Measurements from ENCODE around the gene KRT76. TPM values are rescaled to one million over a fixed set of nuclear protein-coding genes. Genes with fewer than 3 reads are reported as not detected.

Gene KRT76
- total RNA-seq, 1 experiment from 2014 or later: not detected

- Mint-ChIP-seq H3K4me1 (ENCODE audit: low read depth, unreplicated experiment) (peaks cover 6% of the 10 kb centered on the region), H3K27me3 (ENCODE audit: insufficient read depth, unreplicated experiment) (no peaks in the 10 kb centered on the region), H3K4me3 (ENCODE audit: unreplicated experiment) (no peak overlapping the region), H3K36me3 (ENCODE audit: insufficient read depth, unreplicated experiment) (no peaks in the 10 kb centered on the region), H3K27ac (ENCODE audit: unreplicated experiment) (no peak overlapping the region), H3K9me3 (ENCODE audit: unreplicated experiment) (peaks cover 10% of the 10 kb centered on the region)
- H3K4me3 ChIP-seq (ENCODE audit: low read depth, low read length): no peak overlapping the region
- TF ChIP-seq CTCF (IDR thresholded peaks at IDR 0.05; ENCODE audit: insufficient read depth in 1 of 2, low read depth in 1 of 2, low read length in 1 of 2, severe bottlenecking in 1 of 2, unreplicated experiment in 1 of 2): no peak
- no peaks in the 10 kb centered on the region for H3K9me3 ChIP-seq
- no peaks in the 10 kb centered on the region for H3K27me3 ChIP-seq (replicated peaks; ENCODE audit: control insufficient read depth, insufficient read depth, low read length)
- BruUV-seq (replicated peaks): no TSS peak
- intact Hi-C loops (cut with micrococcal nuclease; ENCODE audit: unreplicated experiment): no loop called here
- DNase-seq: no peak
- H3K4me1 ChIP-seq: no peaks in the 10 kb centered on the region
- POLR2A ChIA-PET: no interaction called here
- CTCF ChIA-PET: interaction anchor here (1.2 kb wide), 1 partner anchor 64 kb away, joined by 3 read pairs; no protein-coding TSS in a partner anchor
- H3K36me3 ChIP-seq (ENCODE audit: control insufficient read depth, insufficient read depth, low read length): no peaks in the 10 kb centered on the region
These were observed 29.1 kb upstream of the KRT76 start for GRCh38 chr12:52806169-52806811.

GRCh38 chr12:52805739-52806138 lies 28.6 kb upstream of the KRT76 start:
- intact Hi-C loops (cut with micrococcal nuclease; ENCODE audit: unreplicated experiment): no loop called here
- 0 out of 2 replicates have a peak, but pooled peaks cover under 1% of the 10 kb centered on the region for H3K4me1 ChIP-seq
- CTCF ChIA-PET: interaction anchor here (1.2 kb wide), 1 partner anchor 65 kb away, joined by 3 read pairs; no protein-coding TSS in a partner anchor
- no peak overlapping the region for H3K4me3 ChIP-seq (ENCODE audit: low read depth, low read length)
- no peak for TF ChIP-seq CTCF (IDR thresholded peaks at IDR 0.05; ENCODE audit: insufficient read depth in 1 of 2, low read depth in 1 of 2, low read length in 1 of 2, severe bottlenecking in 1 of 2, unreplicated experiment in 1 of 2)
- H3K9me3 Mint-ChIP-seq (ENCODE audit: unreplicated experiment): peaks cover 10% of the 10 kb centered on the region
- H3K27me3 ChIP-seq (replicated peaks; ENCODE audit: control insufficient read depth, insufficient read depth, low read length): no peaks in the 10 kb centered on the region
- H3K27ac Mint-ChIP-seq (ENCODE audit: unreplicated experiment): no peak overlapping the region
- POLR2A ChIA-PET: no interaction called here
- no peaks in the 10 kb centered on the region for H3K9me3 ChIP-seq
- H3K4me3 Mint-ChIP-seq (ENCODE audit: unreplicated experiment): no peak overlapping the region
- DNase-seq: no peak
- H3K27me3 Mint-ChIP-seq (ENCODE audit: insufficient read depth, unreplicated experiment): no peaks in the 10 kb centered on the region
- H3K4me1 Mint-ChIP-seq (ENCODE audit: low read depth, unreplicated experiment): peaks cover 10% of the 10 kb centered on the region
- no TSS peak for BruUV-seq (replicated peaks)
- H3K36me3 ChIP-seq (ENCODE audit: control insufficient read depth, insufficient read depth, low read length): no peaks in the 10 kb centered on the region
- no peaks in the 10 kb centered on the region for H3K36me3 Mint-ChIP-seq (ENCODE audit: insufficient read depth, unreplicated experiment)

- no peak overlapping the region for H3K27ac Mint-ChIP-seq (ENCODE audit: unreplicated experiment)
- H3K4me3 Mint-ChIP-seq (ENCODE audit: unreplicated experiment): no peak overlapping the region
- H3K36me3 Mint-ChIP-seq (ENCODE audit: insufficient read depth, unreplicated experiment): no peaks in the 10 kb centered on the region
- H3K9me3 ChIP-seq: no peaks in the 10 kb centered on the region
- POLR2A ChIA-PET: interaction anchor here (0.6 kb wide), 1 partner anchor 9 kb away, joined by 3 read pairs; no protein-coding TSS in a partner anchor
- TF ChIP-seq CTCF (IDR thresholded peaks at IDR 0.05; ENCODE audit: insufficient read depth in 1 of 2, low read depth in 1 of 2, low read length in 1 of 2, severe bottlenecking in 1 of 2, unreplicated experiment in 1 of 2): no peak
- DNase-seq: no peak
- peaks cover 6% of the 10 kb centered on the region; the same call in 1 of the 2 replicates for H3K4me1 ChIP-seq
- CTCF ChIA-PET: interaction anchor here (0.5 kb wide), 1 partner anchor 344 kb away, joined by 3 read pairs; no protein-coding TSS in a partner anchor
- no peak overlapping the region for H3K4me3 ChIP-seq (ENCODE audit: low read depth, low read length)
- H3K27me3 ChIP-seq (replicated peaks; ENCODE audit: control insufficient read depth, insufficient read depth, low read length): no peaks in the 10 kb centered on the region
- BruUV-seq (replicated peaks): no TSS peak
- no peaks in the 10 kb centered on the region for H3K27me3 Mint-ChIP-seq (ENCODE audit: insufficient read depth, unreplicated experiment)
- H3K4me1 Mint-ChIP-seq (ENCODE audit: low read depth, unreplicated experiment): peaks cover 14% of the 10 kb centered on the region
- H3K36me3 ChIP-seq (ENCODE audit: control insufficient read depth, insufficient read depth, low read length): no peaks in the 10 kb centered on the region
- peaks cover 10% of the 10 kb centered on the region for H3K9me3 Mint-ChIP-seq (ENCODE audit: unreplicated experiment)
- intact Hi-C loops (cut with micrococcal nuclease; ENCODE audit: unreplicated experiment): no loop called here
These were observed 27.9 kb upstream of the KRT76 start for GRCh38 chr12:52805000-52805399.

Measured in Caco-2 (cell line).